SH-SY5Y (cell line): ENCODE measurements around the gene ROR2.

Experiments used
- GATA2 ChIP-seq: IDR thresholded peaks from 2 replicates; pipeline ENCODE4 v1.6.1; 2011; ENCODE audit warnings: mild to moderate bottlenecking, low read depth, low read length
- GATA3 ChIP-seq: IDR thresholded peaks from 2 replicates; pipeline ENCODE4 v1.6.1; 2011; ENCODE audit warnings: low read depth, mild to moderate bottlenecking, low read length, moderate library complexity

The ROR2 gene

DNA sequence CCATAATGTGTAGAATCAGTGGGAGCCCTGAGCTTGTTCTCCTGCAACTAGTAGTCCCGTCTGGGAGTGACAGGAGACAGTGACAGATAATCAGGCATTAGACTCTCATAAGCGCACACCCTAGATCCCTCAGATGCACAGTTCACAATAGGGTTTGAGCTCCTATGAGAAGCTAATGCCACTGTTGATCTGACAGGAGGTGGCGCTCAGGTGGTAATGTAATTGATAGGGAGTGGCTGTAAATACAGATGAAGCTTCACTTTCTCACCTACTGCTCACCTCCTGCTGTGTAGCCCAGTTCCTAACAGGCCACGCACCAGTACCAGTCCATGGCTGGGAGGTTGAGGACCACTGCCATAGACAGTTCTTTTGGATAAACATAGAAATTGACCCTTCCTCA lies 188.7 kb downstream of the ROR2 start:
- no peak for TF ChIP-seq GATA3
- TF ChIP-seq GATA2, result no peak

- TF ChIP-seq GATA3 (no peak), GATA2 (no peak)
Measured at GRCh38 chr9:91760906-91761305, 189.1 kb downstream of the ROR2 start.

DNA sequence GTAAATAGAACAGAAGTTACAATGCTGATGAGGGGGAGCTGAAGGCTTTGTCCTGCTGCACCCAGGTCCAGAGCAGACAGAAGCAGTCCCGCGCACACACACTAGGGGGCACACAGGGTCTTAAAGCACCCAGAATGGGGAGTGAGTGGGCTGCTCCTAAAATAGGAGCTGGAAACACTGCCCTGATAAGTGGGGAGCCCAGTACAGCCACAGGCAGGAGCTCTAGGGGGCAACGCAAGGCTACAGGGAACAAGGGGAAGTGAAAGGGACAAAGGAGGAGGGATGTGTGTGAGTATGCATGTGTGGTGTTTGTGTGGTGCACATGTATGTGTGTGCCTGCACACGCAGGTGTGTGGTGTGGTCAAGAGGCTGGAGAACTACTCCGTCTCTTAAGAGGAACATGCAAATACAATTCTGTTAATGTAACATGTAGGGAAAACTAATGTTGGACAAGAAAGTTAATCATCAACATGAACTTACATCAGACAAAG lies 191.5 kb downstream of the ROR2 start:
- TF ChIP-seq GATA3 (no peak), GATA2 (no peak)

DNA sequence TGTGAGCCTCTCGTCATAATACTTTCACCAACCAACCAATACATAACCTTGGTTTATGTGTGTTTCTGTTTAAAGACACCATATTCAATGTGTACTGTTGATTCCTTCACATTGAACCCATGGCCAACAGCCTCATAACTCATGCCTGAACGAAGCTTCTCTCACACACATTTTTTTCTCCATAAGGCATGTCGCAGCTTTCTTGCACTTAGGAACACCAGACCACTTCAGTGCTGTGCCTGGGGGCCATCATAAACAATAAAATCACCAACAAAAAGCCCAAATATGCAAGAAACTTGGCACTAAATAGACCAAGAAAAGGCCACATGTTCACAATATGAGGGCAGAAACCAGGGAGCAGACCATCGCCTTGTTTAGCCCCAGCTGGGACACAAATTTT lies 192.2 kb downstream of the ROR2 start:
- no peak for TF ChIP-seq GATA3
- TF ChIP-seq GATA2, result no peak

GRCh38 chr9:91756510-91756780 lies 193.6 kb downstream of the ROR2 start:
- TF ChIP-seq GATA2 (no peak), GATA3 (no peak)

GRCh38 chr9:91755761-91756509 lies 194.1 kb downstream of the ROR2 start:
- TF ChIP-seq GATA2, result no peak
- no peak for TF ChIP-seq GATA3

DNA sequence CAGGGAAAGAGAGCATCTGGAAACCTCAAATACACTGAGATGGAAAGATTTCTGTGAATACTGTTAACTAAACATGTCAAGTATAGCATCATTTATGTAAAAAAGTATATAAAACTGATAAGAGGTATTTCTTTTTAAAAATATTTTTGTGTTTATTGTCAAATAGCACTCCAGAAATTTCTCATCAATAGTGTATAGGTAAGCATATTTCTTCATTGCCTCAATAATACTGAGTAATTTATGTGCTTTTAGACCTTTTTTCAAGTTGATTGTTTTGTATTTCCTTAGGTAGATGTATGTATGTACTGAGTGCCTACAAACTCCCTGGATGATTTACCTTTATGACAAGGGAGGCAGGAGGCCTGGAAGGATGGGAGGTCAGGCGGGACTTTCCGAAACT lies 196.3 kb downstream of the ROR2 start:
- TF ChIP-seq GATA3, result no peak
- TF ChIP-seq GATA2, result no peak

DNA sequence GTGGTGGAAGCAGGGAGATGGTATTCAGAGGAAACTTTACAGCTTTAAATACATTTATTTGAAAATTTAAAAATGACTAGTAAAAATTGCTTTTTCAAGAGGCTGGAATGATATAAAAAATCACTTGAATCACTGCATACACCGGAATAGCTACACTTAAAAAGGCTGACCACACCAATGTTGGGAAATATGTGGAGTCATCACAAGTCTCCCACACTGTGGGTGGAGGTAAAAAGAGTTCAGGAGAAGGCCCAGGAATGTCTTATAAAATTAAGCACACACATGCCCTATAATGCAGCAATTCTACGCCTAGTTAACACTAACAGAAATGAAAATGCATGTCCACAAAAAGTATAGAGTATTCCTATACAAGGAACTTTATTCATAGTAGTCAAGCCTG lies 198.1 kb downstream of the ROR2 start:
- TF ChIP-seq GATA2 (no peak), GATA3 (no peak)

DNA sequence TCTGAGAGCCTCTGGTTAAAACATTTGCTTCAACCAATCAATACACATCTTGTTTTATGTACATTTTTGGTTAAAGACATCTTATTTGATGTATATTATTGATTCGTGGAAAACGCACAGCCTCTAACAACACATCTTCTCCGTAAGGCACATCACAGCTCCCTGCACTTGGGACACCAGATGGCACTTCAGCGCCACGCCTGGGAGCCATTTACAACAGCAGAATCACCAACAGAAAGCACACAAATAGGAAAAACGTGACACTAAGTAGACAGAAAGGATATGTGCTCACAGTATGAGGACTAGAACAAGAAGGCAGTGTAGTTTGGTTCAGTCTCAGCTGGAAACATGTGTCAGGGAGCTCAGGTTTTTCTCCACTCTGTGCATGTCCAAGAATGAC lies 199.7 kb downstream of the ROR2 start:
- no peak for TF ChIP-seq GATA2
- no peak for TF ChIP-seq GATA3

GRCh38 chr9:91746904-91747303 lies 203.1 kb downstream of the ROR2 start:
- TF ChIP-seq GATA3 (no peak), GATA2 (no peak)

- no peak for TF ChIP-seq GATA2
- TF ChIP-seq GATA3, result no peak
Measured at GRCh38 chr9:91746357-91746756, 203.7 kb downstream of the ROR2 start.

GRCh38 chr9:91744114-91744513 lies 205.9 kb downstream of the ROR2 start:
- TF ChIP-seq GATA2 (no peak), GATA3 (no peak)

DNA sequence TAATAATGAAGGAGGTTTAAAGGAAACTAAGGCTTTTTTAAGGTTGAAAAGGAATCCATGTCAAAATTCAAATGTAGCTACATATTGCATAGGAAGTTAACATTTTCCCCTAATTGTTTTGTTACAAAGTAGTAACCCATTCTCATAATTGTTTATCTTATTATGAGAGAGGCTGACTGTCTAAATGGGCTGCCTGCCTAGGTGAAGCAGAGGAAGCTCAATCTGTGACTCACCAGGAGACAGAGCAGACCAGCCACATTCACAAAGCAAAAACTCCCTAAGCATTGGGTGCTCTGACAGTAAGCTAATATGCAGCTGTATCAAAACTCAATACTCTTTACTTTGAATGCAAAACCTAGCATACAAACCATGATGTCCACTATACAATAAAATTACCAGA lies 208.5 kb downstream of the ROR2 start:
- TF ChIP-seq GATA2 (no peak), GATA3 (no peak)

DNA sequence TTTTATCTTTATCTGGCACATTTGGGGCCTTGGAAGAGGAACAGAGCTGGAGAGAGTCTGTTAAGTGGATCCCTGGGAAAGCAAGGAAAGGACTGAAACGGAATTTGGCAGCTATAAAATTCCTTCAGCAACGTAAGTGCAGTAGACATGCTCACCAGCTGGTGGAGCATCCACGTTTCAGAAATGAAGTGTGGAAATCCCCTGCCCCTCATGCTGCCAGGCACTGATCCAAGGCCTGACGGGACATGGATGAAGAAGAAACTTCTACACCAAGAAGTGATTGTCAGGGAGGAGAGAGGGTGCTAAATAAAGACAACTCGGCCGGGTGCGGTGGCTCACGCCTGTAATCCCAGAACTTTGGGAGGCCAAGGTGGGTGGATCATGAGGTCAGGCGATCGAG lies 209.3 kb downstream of the ROR2 start:
- TF ChIP-seq GATA2 (no peak), GATA3 (no peak)

DNA sequence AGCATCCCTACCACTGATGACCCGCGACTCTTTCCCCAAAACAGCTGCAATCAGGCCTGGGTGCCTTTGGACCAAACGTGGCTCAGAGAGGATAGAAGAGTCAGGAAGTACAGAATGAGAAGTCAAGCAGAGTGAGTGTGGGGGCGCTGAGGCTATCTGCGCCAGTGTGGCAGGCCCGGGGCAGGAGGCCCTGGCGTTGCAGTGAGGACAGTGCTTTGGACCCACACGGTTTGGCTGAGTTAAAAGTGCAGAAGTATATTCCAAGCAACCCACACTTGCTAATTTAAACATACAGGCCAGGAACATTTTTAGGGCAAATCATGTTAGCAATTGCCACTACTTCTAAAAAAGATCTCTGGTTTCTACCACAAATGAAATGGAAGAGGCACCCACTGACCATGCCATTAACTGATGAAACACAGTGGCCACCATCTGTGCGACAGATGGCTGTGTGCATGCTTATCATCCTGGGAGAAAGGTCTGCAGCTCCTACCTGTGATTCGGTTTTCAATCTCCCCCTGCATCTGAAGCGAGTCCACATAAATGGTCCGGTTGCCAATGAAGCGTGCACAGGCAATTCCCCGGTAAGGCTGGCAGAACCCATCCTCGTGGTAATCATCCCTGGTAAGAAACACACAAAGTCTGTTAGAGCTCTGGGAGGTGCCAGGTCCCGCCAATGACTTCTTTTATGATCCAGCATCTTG lies 213.0 kb downstream of the ROR2 start:
- TF ChIP-seq GATA3, result no peak; the same call in none of the 2 replicates
- TF ChIP-seq GATA2, result peak; percentile 81
